Hippocampal formation (tissue), 2 donors: ENCODE measurements around the gene ALDH16A1.
A peak's percentile ranks its signal among the peaks of the same experiment; 100 is the strongest.

Experiments
- DNase-seq, 2 donors: peaks; one replicate each; lab custom pipeline; 2025; lab: John Stamatoyannopoulos, UW

ALDH16A1 gene

GRCh38 chr19:49453013-49453756 is at the start of gene ALDH16A1:
ALDH16A1 (plus strand) TSS chr19:49453225; CDS start chr19:49453332, 107 bp downstream.
- peak; percentile 95 to 96 for DNase-seq

GRCh38 chr19:49403404-49404187 is 49.4 kb upstream of the ALDH16A1 start:
- DNase-seq: no peak

- no peak for DNase-seq
These were observed 45.9 kb upstream of the ALDH16A1 start for GRCh38 chr19:49407079-49407478.

- no peak for DNase-seq
These were observed 45.5 kb upstream of the ALDH16A1 start for GRCh38 chr19:49407482-49408015.

GRCh38 chr19:49408816-49409440 is 44.1 kb upstream of the ALDH16A1 start:
- DNase-seq: no peak

GRCh38 chr19:49409441-49410029 is 43.5 kb upstream of the ALDH16A1 start:
- DNase-seq: no peak

GRCh38 chr19:49411681-49412326 is 41.2 kb upstream of the ALDH16A1 start:
- DNase-seq: no peak

GRCh38 chr19:49413348-49413747 is 39.7 kb upstream of the ALDH16A1 start:
- DNase-seq: no peak

GRCh38 chr19:49414256-49414655 is 38.8 kb upstream of the ALDH16A1 start:
- no peak for DNase-seq

- DNase-seq: no peak
These were observed 37.8 kb upstream of the ALDH16A1 start for GRCh38 chr19:49415102-49415809.

GRCh38 chr19:49415810-49416200 is 37.2 kb upstream of the ALDH16A1 start:
- DNase-seq: no peak

GRCh38 chr19:49417088-49417487 is 35.9 kb upstream of the ALDH16A1 start:
- DNase-seq: no peak

- DNase-seq: no peak
These were observed 34.5 kb upstream of the ALDH16A1 start for GRCh38 chr19:49418511-49418910.

GRCh38 chr19:49419173-49419572 is 33.9 kb upstream of the ALDH16A1 start:
- no peak for DNase-seq

GRCh38 chr19:49420227-49420626 is 32.8 kb upstream of the ALDH16A1 start:
- no peak for DNase-seq

GRCh38 chr19:49421039-49421877 is 31.8 kb upstream of the ALDH16A1 start:
- DNase-seq: no peak

- no peak for DNase-seq
These were observed 31.2 kb upstream of the ALDH16A1 start for GRCh38 chr19:49421878-49422202.

- DNase-seq: no peak
These were observed 30.5 kb upstream of the ALDH16A1 start for GRCh38 chr19:49422407-49423070.
